SH-SY5Y (cell line): Measurements from ENCODE around the gene GALNT9.

ENCODE experiments used
- GATA2 ChIP-seq: IDR thresholded peaks from 2 replicates; pipeline ENCODE4 v1.6.1; 2011; ENCODE audit warnings: mild to moderate bottlenecking, low read depth, low read length
- GATA3 ChIP-seq: IDR thresholded peaks from 2 replicates; pipeline ENCODE4 v1.6.1; 2011; ENCODE audit warnings: low read depth, mild to moderate bottlenecking, low read length, moderate library complexity

- TF ChIP-seq GATA3 (no peak), GATA2 (no peak)
Measured at GRCh38 chr12:132318618-132319033, 10.8 kb downstream of the GALNT9 start.
